Measurements from ENCODE around the gene NGFR. TPM values are rescaled to one million over a fixed set of nuclear protein-coding genes. Genes with fewer than 3 reads are reported as not detected.

The NGFR gene
- 322 and 334 TPM in 2 replicates for total RNA-seq
- long read RNA-seq, partial matches to known transcripts: 0 of 8 reads
- long read RNA-seq, other reads (novel, unspliced or antisense): 8 of 8 reads

GRCh38 chr17:49494986-49495841, at the start of gene NGFR:
NGFR (plus strand) TSS chr17:49495293; CDS start chr17:49495418, 125 bp downstream.
- H3K36me3 Mint-ChIP-seq (ENCODE audit: low read depth): no peaks in the 10 kb centered on the region
- H3K4me3 Mint-ChIP-seq: peak within 1 kb of the TSS; percentile 92
- H3K4me1 Mint-ChIP-seq: peaks cover 52% of the 10 kb centered on the region
- peaks cover 76% of the 10 kb centered on the region for H3K27me3 Mint-ChIP-seq (ENCODE audit: low read depth)
- TF ChIP-seq, protein P1, sequence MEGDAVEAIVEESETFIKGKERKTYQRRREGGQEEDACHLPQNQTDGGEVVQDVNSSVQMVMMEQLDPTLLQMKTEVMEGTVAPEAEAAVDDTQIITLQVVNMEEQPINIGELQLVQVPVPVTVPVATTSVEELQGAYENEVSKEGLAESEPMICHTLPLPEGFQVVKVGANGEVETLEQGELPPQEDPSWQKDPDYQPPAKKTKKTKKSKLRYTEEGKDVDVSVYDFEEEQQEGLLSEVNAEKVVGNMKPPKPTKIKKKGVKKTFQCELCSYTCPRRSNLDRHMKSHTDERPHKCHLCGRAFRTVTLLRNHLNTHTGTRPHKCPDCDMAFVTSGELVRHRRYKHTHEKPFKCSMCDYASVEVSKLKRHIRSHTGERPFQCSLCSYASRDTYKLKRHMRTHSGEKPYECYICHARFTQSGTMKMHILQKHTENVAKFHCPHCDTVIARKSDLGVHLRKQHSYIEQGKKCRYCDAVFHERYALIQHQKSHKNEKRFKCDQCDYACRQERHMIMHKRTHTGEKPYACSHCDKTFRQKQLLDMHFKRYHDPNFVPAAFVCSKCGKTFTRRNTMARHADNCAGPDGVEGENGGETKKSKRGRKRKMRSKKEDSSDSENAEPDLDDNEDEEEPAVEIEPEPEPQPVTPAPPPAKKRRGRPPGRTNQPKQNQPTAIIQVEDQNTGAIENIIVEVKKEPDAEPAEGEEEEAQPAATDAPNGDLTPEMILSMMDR (conservative IDR thresholded peaks at IDR 0.05): peak; percentile 17
- peak within 1 kb of the TSS; percentile 81 for H3K27ac Mint-ChIP-seq (ENCODE audit: unreplicated experiment)
- peak; percentile 42 for DNase-seq (ENCODE audit: low read depth, low spot score)
- H3K9me3 Mint-ChIP-seq: no peaks in the 10 kb centered on the region

GRCh38 chr17:49445591-49445990, 49.5 kb upstream of the NGFR start:
- Mint-ChIP-seq H3K27ac (ENCODE audit: unreplicated experiment) (no peak overlapping the region), H3K27me3 (ENCODE audit: low read depth) (peaks cover 23% of the 10 kb centered on the region), H3K4me1 (peaks cover 69% of the 10 kb centered on the region), H3K4me3 (no peak overlapping the region), H3K36me3 (ENCODE audit: low read depth) (no peaks in the 10 kb centered on the region), H3K9me3 (peaks cover 4% of the 10 kb centered on the region)
- TF ChIP-seq, protein P1 (conservative IDR thresholded peaks at IDR 0.05): no peak
- DNase-seq (ENCODE audit: low read depth, low spot score): no peak

DNA sequence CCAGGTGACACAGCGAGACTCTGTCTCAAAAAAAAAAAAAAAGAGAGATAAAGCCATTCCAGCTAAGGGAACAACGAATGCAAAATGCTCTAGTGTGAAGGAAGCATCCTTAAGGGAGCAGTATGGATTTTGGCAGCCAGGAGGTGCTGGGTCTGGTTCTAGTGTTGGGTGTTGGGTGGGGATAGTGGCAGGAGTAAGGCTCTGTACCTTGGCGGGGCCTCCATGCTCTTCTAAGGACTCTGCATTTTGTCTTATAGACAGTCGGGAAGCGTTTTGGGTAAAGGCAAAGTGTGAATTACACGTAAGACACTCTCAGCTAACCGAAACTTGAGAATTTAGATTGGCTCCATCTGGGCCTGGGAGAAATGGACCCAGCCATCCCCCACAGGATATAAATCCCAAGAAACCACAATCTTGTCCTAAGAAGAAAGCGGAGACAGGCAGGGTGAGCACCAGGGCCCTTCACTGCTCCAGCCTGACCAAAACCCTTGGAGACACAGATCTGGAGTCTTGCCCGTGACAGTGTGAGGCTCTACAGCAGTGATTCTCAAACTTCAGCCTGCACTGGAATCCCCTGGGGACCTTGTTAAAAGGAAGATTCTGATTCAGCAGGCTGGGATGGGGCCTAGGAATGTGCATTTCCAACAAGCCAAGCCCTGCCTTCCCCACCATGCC, 47.3 kb upstream of the NGFR start:
- DNase-seq (ENCODE audit: low read depth, low spot score): no peak
- no peak overlapping the region for H3K27ac Mint-ChIP-seq (ENCODE audit: unreplicated experiment)
- H3K9me3 Mint-ChIP-seq: no peaks in the 10 kb centered on the region
- TF ChIP-seq, protein P1 (conservative IDR thresholded peaks at IDR 0.05): no peak
- H3K4me3 Mint-ChIP-seq: peak overlapping the region; percentile 10
- peaks cover 5% of the 10 kb centered on the region for H3K27me3 Mint-ChIP-seq (ENCODE audit: low read depth)
- H3K36me3 Mint-ChIP-seq (ENCODE audit: low read depth): no peaks in the 10 kb centered on the region
- H3K4me1 Mint-ChIP-seq: peaks cover 70% of the 10 kb centered on the region

GRCh38 chr17:49450181-49450580, 44.9 kb upstream of the NGFR start:
- Mint-ChIP-seq H3K4me1 (peaks cover 77% of the 10 kb centered on the region), H3K27me3 (ENCODE audit: low read depth) (no peaks in the 10 kb centered on the region), H3K27ac (ENCODE audit: unreplicated experiment) (no peak overlapping the region), H3K36me3 (ENCODE audit: low read depth) (no peaks in the 10 kb centered on the region), H3K9me3 (no peaks in the 10 kb centered on the region), H3K4me3 (no peak overlapping the region)
- TF ChIP-seq, protein P1 (conservative IDR thresholded peaks at IDR 0.05): no peak
- no peak for DNase-seq (ENCODE audit: low read depth, low spot score)

- Mint-ChIP-seq H3K4me1 (peaks cover 74% of the 10 kb centered on the region), H3K27me3 (ENCODE audit: low read depth) (no peaks in the 10 kb centered on the region), H3K4me3 (no peak overlapping the region), H3K27ac (ENCODE audit: unreplicated experiment) (peak overlapping the region; percentile 28), H3K36me3 (ENCODE audit: low read depth) (no peaks in the 10 kb centered on the region), H3K9me3 (no peaks in the 10 kb centered on the region)
- no peak for DNase-seq (ENCODE audit: low read depth, low spot score)
- TF ChIP-seq, protein P1 (conservative IDR thresholded peaks at IDR 0.05): no peak
These were observed 44.4 kb upstream of the NGFR start for GRCh38 chr17:49450735-49451134.

Measured in neural crest cell (in vitro differentiated cells).